ENCODE measurements around the gene BOK. TPM values are rescaled to one million over a fixed set of nuclear protein-coding genes. Genes with fewer than 3 reads are reported as not detected.
A peak's percentile ranks its signal among the peaks of the same experiment; 100 is the strongest.
"Not testable (repeated sequence)": the region's sequence is repeated elsewhere in the genome, so short reads cannot be mapped to it uniquely, and the experiment has no call there.

Gene BOK
- total RNA-seq, 4 donors from 2014 or later = 6.7 to 20.2 (median 15.5) TPM

DNA sequence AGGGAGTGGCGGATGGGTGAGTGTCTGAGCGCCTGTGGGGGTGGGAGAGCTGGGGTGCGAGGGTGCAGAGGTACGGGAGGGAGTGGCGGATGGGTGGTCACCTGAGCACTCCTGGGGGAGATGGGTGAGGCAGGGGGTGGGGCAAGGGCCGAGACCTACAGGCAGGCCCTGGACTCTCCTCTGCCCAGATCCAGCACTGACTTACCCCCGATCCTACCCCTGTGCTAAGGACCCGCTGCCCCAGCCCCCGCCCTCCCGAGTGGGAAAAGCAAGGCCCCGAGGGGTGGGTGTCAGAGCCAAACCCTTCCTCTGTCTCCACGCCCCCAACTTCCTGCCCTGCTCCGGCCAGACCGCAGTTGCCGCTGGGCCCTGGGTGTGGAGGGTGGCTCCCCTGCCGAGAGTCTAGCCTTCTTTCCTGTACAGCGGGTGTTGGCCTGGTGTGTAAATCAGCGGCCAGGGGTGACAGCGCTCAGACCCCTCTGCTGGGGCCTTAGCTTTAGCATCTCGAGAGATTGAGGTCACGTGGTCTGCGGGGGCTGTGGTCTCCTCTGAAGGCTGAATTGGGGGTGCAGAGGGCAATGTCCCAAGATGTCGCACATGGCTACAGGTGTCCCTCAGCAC lies 12.5 kb downstream of the BOK start:
- no peak for DNase-seq
- Histone ChIP-seq H3K36me3 (peaks cover 0 to 18% (median 0%) of the 10 kb centered on the region in 3 donors), H3K4me3 (no peak overlapping the region), H3K27me3 (no peaks in the 10 kb centered on the region), H3K4me1 (no peaks in the 10 kb centered on the region), H3K9me3 (no peaks in the 10 kb centered on the region), H3K27ac (no peak overlapping the region)
- TF ChIP-seq, protein P1, sequence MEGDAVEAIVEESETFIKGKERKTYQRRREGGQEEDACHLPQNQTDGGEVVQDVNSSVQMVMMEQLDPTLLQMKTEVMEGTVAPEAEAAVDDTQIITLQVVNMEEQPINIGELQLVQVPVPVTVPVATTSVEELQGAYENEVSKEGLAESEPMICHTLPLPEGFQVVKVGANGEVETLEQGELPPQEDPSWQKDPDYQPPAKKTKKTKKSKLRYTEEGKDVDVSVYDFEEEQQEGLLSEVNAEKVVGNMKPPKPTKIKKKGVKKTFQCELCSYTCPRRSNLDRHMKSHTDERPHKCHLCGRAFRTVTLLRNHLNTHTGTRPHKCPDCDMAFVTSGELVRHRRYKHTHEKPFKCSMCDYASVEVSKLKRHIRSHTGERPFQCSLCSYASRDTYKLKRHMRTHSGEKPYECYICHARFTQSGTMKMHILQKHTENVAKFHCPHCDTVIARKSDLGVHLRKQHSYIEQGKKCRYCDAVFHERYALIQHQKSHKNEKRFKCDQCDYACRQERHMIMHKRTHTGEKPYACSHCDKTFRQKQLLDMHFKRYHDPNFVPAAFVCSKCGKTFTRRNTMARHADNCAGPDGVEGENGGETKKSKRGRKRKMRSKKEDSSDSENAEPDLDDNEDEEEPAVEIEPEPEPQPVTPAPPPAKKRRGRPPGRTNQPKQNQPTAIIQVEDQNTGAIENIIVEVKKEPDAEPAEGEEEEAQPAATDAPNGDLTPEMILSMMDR (IDR thresholded peaks at IDR 0.05) = no peak
- no peak for TF ChIP-seq POLR2A (IDR thresholded peaks at IDR 0.05)

DNA sequence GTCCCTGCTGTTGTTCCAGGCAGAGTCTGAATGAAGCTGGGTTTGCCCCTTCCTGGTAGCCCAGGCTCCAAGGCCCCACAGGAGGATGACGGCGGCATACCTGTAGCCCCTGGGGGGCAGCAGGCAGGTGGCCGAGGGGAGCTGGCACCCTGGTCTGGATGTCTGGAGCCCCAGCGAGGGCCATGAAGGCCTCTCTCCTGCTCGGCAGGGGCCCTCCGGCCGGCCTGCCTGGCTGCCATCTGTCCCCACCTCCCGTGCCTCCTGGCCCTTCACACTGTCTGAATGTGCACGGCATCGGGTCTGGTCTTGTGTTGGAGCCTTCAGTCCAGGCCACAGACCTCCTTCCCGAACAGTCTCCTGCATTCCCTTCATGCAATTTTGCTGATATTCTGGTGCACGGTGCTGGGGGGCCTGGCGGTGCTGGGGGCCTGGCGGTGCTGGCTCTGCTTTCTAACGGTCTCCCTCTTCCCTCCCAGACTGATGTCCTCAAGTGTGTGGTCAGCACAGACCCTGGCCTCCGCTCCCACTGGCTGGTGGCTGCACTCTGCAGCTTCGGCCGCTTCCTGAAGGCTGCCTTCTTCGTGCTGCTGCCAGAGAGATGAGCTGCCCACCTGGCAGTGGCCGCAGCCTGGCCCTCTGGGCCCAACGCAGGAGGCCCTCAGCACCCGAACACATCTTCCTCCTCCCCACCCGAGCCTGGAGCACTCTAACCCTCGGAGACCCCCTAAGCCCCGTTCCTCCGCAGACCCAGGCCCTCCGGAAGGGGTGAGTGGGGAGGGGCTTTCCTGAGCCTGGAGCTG lies 13.5 kb downstream of the BOK start:
- no peak for TF ChIP-seq POLR2A (IDR thresholded peaks at IDR 0.05)
- DNase-seq = no peak
- Histone ChIP-seq H3K4me3 (no peak overlapping the region), H3K9me3 (no peaks in the 10 kb centered on the region), H3K27me3 (no peaks in the 10 kb centered on the region), H3K36me3 (peaks cover 0 to 18% (median 0%) of the 10 kb centered on the region in 3 donors), H3K4me1 (no peaks in the 10 kb centered on the region), H3K27ac (no peak overlapping the region)

DNA sequence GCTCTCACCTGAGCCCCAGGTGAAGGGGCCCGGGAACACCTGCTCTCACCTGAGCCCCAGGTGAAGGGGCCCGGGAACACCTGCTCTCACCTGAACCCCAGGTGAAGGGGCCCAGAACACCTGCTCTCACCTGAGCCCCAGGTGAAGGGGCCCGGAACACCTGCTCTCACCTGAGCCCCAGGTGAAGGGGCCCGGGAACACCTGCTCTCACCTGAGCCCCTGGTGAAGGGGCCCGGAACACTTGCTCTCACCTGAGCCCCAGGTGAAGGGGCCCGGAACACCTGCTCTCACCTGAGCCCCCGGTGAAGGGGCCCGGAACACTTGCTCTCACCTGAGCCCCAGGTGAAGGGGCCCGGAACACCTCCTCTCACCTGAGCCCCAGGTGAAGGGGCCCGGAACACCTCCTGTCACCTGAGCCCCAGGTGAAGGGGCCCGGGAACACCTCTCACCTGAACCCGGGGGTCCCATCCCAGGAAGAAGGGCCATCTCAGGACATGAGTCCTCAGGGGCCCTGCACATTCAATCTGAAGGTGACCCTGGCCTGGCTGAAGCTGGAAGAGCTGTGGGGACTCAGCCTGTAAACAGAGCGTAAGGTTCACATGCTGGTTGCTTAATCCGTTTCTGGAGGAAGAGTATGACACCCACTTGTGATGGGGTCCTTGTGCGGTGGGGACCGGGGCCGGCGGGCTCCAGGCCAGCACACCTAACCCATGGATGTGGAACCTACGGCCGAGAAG lies 14.5 kb downstream of the BOK start:
- H3K27me3 ChIP-seq, H3K4me1 ChIP-seq, DNase-seq, H3K27ac ChIP-seq, H3K4me3 ChIP-seq, H3K9me3 ChIP-seq: not testable (repeated sequence)
- peaks cover 0 to 18% (median 0%) of the 10 kb centered on the region in 3 donors for H3K36me3 ChIP-seq

DNA sequence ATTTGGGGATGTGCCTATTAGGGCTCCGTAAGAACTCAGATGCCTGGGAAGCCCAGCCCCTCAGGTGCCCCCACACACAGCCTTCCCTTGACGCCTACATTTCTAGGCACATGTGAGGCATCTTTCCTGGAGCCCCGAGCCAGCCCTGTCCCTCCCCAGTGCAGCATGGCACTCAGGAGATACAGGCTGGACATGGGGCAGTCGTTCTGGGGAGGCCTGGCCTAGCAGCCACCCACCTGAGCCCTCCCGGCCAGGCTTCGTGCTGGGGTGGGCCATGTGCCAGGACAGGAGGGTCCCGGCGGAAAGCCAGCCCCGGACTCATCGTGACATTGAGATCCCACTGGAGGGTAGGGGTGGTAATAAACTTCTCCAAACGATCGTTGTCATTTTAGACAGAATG lies 15.2 kb downstream of the BOK start:
- Histone ChIP-seq H3K27me3 (no peaks in the 10 kb centered on the region), H3K36me3 (peaks cover 0 to 18% (median 0%) of the 10 kb centered on the region in 3 donors), H3K9me3 (no peaks in the 10 kb centered on the region), H3K4me3 (no peak overlapping the region), H3K27ac (no peak overlapping the region), H3K4me1 (no peaks in the 10 kb centered on the region)
- no peak for DNase-seq
- TF ChIP-seq, protein P1 (IDR thresholded peaks at IDR 0.05) = no peak
- no peak for TF ChIP-seq POLR2A (IDR thresholded peaks at IDR 0.05)

DNA sequence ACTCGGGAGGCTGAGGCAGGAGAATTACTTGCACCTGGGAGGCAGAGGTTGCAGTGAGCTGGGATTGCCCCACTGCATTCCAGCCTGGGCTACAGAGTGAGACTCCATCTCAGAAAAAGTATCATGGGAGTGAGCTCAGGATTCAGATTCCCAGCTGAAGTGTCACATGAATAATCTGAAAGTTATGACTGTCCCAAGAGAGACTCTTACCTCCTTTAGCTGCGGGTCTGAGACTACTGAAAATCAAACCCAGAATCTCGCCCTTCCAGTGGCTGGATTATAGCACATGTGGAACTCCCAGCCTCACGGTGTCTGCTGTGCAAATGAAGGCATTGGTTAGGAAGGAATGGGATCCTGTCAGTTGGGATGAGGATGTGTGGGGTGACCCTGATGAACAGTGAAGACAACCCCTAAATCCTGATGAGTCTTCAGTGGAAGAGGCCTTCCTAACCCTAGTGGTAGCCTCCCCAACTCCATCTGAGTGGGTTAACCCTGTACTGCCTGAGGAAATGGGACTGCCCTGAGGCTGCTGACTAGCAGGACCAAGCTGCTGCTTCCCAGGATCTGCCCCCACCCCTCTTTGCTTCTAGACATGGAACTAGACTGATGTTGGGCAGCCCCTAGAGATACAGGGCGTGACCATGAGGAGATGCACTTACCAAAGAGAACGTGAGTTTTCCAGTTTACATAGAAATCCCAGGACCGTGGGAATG lies 16.5 kb downstream of the BOK start:
- DNase-seq = peak in 1 of 3 donors; percentile 14
- no peak overlapping the region for H3K27ac ChIP-seq

More for the DNA sequence above, 16.5 kb downstream of the BOK start:
- no peaks in the 10 kb centered on the region for H3K9me3 ChIP-seq
- TF ChIP-seq, protein P1 (IDR thresholded peaks at IDR 0.05) = no peak
- TF ChIP-seq POLR2A (IDR thresholded peaks at IDR 0.05) = no peak
- H3K27me3 ChIP-seq = no peaks in the 10 kb centered on the region
- no peak overlapping the region for H3K4me3 ChIP-seq
- peaks cover 0 to 18% (median 0%) of the 10 kb centered on the region in 3 donors for H3K36me3 ChIP-seq
- H3K4me1 ChIP-seq = no peaks in the 10 kb centered on the region
